NB4 (cell line): ENCODE results near the gene CCT5.

Experiments
- DNase-seq: peaks from one replicate; pipeline ENCODE4 v3.0.0; 2010; ENCODE audit warnings: low read depth
- H3K4me3 ChIP-seq: one replicate; pipeline ENCODE4 v1.5.1; 2011; ENCODE audit warnings: mild to moderate bottlenecking, low read depth, low read length, moderate library complexity
- CTCF ChIP-seq: IDR thresholded peaks from one replicate; pipeline ENCODE4 v1.5.1; 2012; ENCODE audit warnings: low read depth, low read length
- MAX ChIP-seq: IDR thresholded peaks from 2 replicates; pipeline ENCODE4 v1.6.1; 2011; ENCODE audit warnings: low read depth, low read length
- MYC ChIP-seq: IDR thresholded peaks from 2 replicates; pipeline ENCODE4 v1.6.1; 2011; ENCODE audit warnings: low read depth, low read length
- POLR2A ChIP-seq: IDR thresholded peaks from 2 replicates; pipeline ENCODE4 v1.6.1; 2011; ENCODE audit warnings: mild to moderate bottlenecking; ENCODE audit not compliant: insufficient read length; ENCODE audit errors: extremely low read depth

CCT5 gene

GRCh38 chr5:10222326-10222725 is 27.8 kb upstream of the CCT5 start:
- TF ChIP-seq POLR2A (no peak), MAX (no peak), MYC (no peak), CTCF (no peak)
- H3K4me3 ChIP-seq = no peak overlapping the region
- no peak for DNase-seq

GRCh38 chr5:10227379-10227778 is 22.7 kb upstream of the CCT5 start:
- H3K4me3 ChIP-seq = no peak overlapping the region
- DNase-seq = peak; percentile 39
- TF ChIP-seq MYC (no peak), CTCF (no peak), POLR2A (no peak), MAX (no peak)

- H3K4me3 ChIP-seq = no peak overlapping the region
- no peak for TF ChIP-seq POLR2A
- no peak for TF ChIP-seq MYC
- no peak for TF ChIP-seq MAX
- TF ChIP-seq CTCF = no peak
- no peak for DNase-seq
Observed at GRCh38 chr5:10228288-10228687, 21.8 kb upstream of the CCT5 start.

- no peak for DNase-seq
- H3K4me3 ChIP-seq = no peak overlapping the region
- TF ChIP-seq MYC = no peak; the same call in 1 of the 2 replicates
- peak; percentile 13 for TF ChIP-seq CTCF
- TF ChIP-seq POLR2A = no peak
Observed at GRCh38 chr5:10229306-10230048, 20.6 kb upstream of the CCT5 start.

GRCh38 chr5:10232386-10232785 is 17.7 kb upstream of the CCT5 start:
- TF ChIP-seq MYC = no peak
- TF ChIP-seq MAX = no peak
- TF ChIP-seq CTCF = no peak
- no peak for DNase-seq
- H3K4me3 ChIP-seq = no peak overlapping the region

- no peak for DNase-seq
- TF ChIP-seq CTCF = no peak
- TF ChIP-seq MYC = no peak
- TF ChIP-seq POLR2A = no peak
- TF ChIP-seq MAX = no peak
- no peak overlapping the region for H3K4me3 ChIP-seq
Observed at GRCh38 chr5:10233011-10233410, 17.1 kb upstream of the CCT5 start.
